ENCODE measurements around the gene CAST. TPM values are rescaled to one million over a fixed set of nuclear protein-coding genes. Genes with fewer than 3 reads are reported as not detected.

Gene CAST
- total RNA-seq, 2 donors from 2014 or later: 33.5 to 36.2 TPM

- Mint-ChIP-seq H3K9me3 (no peaks in the 10 kb centered on the region), H3K36me3 (ENCODE audit: low read depth) (no peaks in the 10 kb centered on the region), H3K27ac (no peak overlapping the region), H3K4me3 (no peak overlapping the region), H3K27me3 (ENCODE audit: insufficient read depth) (no peaks in the 10 kb centered on the region), H3K4me1 (peaks cover 2% of the 10 kb centered on the region)
- Histone ChIP-seq H3K9ac (ENCODE audit: extremely low read depth, low read length, poor library complexity, severe bottlenecking) (no peak overlapping the region), H3K4me1 (ENCODE audit: control insufficient read depth, insufficient read depth, low read length) (no peaks in the 10 kb centered on the region), H3K4me3 (ENCODE audit: low read length) (no peak overlapping the region), H3K27me3 (ENCODE audit: control insufficient read depth, insufficient read depth, low read length, poor library complexity, severe bottlenecking) (no peaks in the 10 kb centered on the region), H3K36me3 (ENCODE audit: control insufficient read depth, insufficient read depth, low read length) (no peaks in the 10 kb centered on the region), H3K27ac (ENCODE audit: low read depth, low read length) (no peak overlapping the region), H3K9me3 (ENCODE audit: control insufficient read depth, low read length) (no peaks in the 10 kb centered on the region)
- no peak for DNase-seq
- 90 to 94% methylated on average over 3 to 7 of the region's 7 CpGs for WGBS, 2 experiments (ENCODE audit: insufficient coverage in 1 of 2, insufficient read length in 1 of 2)
- TF ChIP-seq CTCF (conservative IDR thresholded peaks at IDR 0.05): no peak
Measured at GRCh38 chr5:96645091-96645490, 17.1 kb upstream of the CAST start.

- no peaks in the 10 kb centered on the region for H3K9me3 Mint-ChIP-seq
- H3K27me3 ChIP-seq (ENCODE audit: control insufficient read depth, insufficient read depth, low read length, poor library complexity, severe bottlenecking): no peaks in the 10 kb centered on the region
- H3K36me3 Mint-ChIP-seq (ENCODE audit: low read depth): no peaks in the 10 kb centered on the region
- no peak overlapping the region for H3K9ac ChIP-seq (ENCODE audit: extremely low read depth, low read length, poor library complexity, severe bottlenecking)
- no peak overlapping the region for H3K4me3 Mint-ChIP-seq
- no peak overlapping the region for H3K27ac Mint-ChIP-seq
- no peak for TF ChIP-seq CTCF (conservative IDR thresholded peaks at IDR 0.05)
- H3K4me3 ChIP-seq (ENCODE audit: low read length): no peak overlapping the region
- no peak for DNase-seq
- no peaks in the 10 kb centered on the region for H3K36me3 ChIP-seq (ENCODE audit: control insufficient read depth, insufficient read depth, low read length)
- no peaks in the 10 kb centered on the region for H3K27me3 Mint-ChIP-seq (ENCODE audit: insufficient read depth)
- no peaks in the 10 kb centered on the region for H3K9me3 ChIP-seq (ENCODE audit: control insufficient read depth, low read length)
- H3K4me1 ChIP-seq (ENCODE audit: control insufficient read depth, insufficient read depth, low read length): no peaks in the 10 kb centered on the region
- no peak overlapping the region for H3K27ac ChIP-seq (ENCODE audit: low read depth, low read length)
- no peaks in the 10 kb centered on the region for H3K4me1 Mint-ChIP-seq
Measured at GRCh38 chr5:96648023-96648422, 14.2 kb upstream of the CAST start.

GRCh38 chr5:96648593-96648992 is 13.6 kb upstream of the CAST start:
- Mint-ChIP-seq H3K4me1 (no peaks in the 10 kb centered on the region), H3K36me3 (ENCODE audit: low read depth) (no peaks in the 10 kb centered on the region), H3K9me3 (no peaks in the 10 kb centered on the region), H3K4me3 (no peak overlapping the region), H3K27me3 (ENCODE audit: insufficient read depth) (no peaks in the 10 kb centered on the region), H3K27ac (no peak overlapping the region)
- no peaks in the 10 kb centered on the region for H3K4me1 ChIP-seq (ENCODE audit: control insufficient read depth, insufficient read depth, low read length)
- no peak overlapping the region for H3K9ac ChIP-seq (ENCODE audit: extremely low read depth, low read length, poor library complexity, severe bottlenecking)
- H3K27ac ChIP-seq (ENCODE audit: low read depth, low read length): no peak overlapping the region
- WGBS, 2 experiments (ENCODE audit: insufficient coverage in 1 of 2, insufficient read length in 1 of 2): 73 to 100% methylated on average over 1 to 4 of the region's 4 CpGs
- no peak for DNase-seq
- no peaks in the 10 kb centered on the region for H3K9me3 ChIP-seq (ENCODE audit: control insufficient read depth, low read length)
- no peak overlapping the region for H3K4me3 ChIP-seq (ENCODE audit: low read length)
- H3K36me3 ChIP-seq (ENCODE audit: control insufficient read depth, insufficient read depth, low read length): no peaks in the 10 kb centered on the region
- H3K27me3 ChIP-seq (ENCODE audit: control insufficient read depth, insufficient read depth, low read length, poor library complexity, severe bottlenecking): no peaks in the 10 kb centered on the region
- TF ChIP-seq CTCF (conservative IDR thresholded peaks at IDR 0.05): no peak
